ENCODE data around the gene KLHL15. TPM values are rescaled to one million over a fixed set of nuclear protein-coding genes. Genes with fewer than 3 reads are reported as not detected.

Gene KLHL15
- total and polyA plus RNA-seq, 2 of the 13 experiments (the other 11 are each of a cell fraction or from before 2014, with no cell fraction given): 2.8 to 5.5 TPM

- TF ChIP-seq ARID4A (CRISPR knock-in tag; IDR thresholded peaks at IDR 0.05; ENCODE audit: borderline replicate concordance) (peak; percentile 48; the same call in 1 of the 2 replicates), KDM5A (IDR thresholded peaks at IDR 0.05; ENCODE audit: borderline replicate concordance, low read length) (peak; percentile 66), ZNF773 (CRISPR knock-in tag; IDR thresholded peaks at IDR 0.05; ENCODE audit: borderline replicate concordance) (no peak), SRSF4 (IDR thresholded peaks at IDR 0.05; ENCODE audit: low read depth, low read length, poor library complexity, severe bottlenecking) (no peak), ZMYM4 (CRISPR knock-in tag; IDR thresholded peaks at IDR 0.05) (no peak; the same call in 1 of the 2 replicates), THAP9 (CRISPR knock-in tag; IDR thresholded peaks at IDR 0.05; ENCODE audit: borderline replicate concordance) (peak; percentile 93)
Measured at GRCh38 chrX:24055043-24055356, 28.0 kb upstream of the KLHL15 start (continued).

Data from HepG2 (cell line).